NCI-H1694 (cell line): ENCODE measurements around the gene FBXO24.
"Not testable (repeated sequence)": the region's sequence is repeated elsewhere in the genome, so short reads cannot be mapped to it uniquely, and the experiment has no call there.

Experiments
- DNase-seq: peaks from one replicate; lab custom pipeline; 2025; lab: John Stamatoyannopoulos, UW

The FBXO24 gene

DNA sequence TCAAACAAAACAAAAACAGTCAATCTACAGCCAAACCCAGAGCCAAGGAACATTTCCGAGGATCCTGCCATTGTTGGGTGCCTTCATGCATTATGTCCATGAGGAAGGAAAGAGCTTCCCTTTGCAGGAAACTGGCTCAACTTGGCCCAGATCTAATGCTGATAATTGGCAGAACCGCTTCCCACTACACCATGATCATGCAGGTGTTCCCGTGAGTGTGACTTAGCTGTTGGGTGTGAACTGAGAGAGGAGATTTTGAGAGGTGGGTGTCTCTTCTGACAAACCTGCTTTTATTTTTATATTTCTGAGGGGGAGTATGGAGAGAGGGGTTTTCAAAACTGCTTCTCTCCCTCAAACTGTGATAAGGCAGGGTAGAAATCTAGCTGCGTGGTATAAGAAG is 27.0 kb upstream of the FBXO24 start:
- DNase-seq, result no peak

DNA sequence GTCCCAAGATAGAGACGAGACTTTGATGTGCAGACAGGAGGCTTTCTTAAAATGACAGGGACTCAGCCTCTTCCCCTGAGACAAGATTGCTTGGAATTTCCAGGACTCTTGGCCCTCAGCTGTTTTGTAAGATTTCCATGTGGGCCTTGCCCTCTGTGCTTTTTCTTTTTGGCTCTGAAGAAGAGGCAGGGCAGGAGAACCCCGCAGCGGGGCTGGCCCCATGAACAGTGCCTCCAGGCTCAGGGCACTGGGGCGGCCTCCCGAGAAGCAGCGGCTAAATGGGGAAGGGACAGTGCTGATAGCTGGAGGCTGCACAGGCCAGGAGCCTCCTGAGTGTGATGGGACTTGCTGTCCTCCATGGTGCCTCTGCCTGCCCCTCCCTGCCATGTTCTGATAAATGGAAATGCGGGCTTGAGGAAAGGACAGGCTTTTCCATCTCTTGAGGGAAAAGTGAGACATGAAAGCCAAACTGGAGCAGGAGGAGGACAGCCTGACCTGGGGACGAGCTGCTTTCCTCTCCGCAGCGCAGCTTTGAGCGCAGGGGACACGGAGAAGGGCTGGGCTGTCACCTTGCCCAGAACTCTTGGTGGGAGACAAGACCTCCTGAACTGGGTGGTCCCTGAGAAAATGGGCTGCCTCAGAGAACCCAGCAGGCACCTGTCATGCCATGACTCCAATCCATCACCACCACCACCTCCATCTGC is 24.5 kb upstream of the FBXO24 start:
- DNase-seq, result no peak

DNA sequence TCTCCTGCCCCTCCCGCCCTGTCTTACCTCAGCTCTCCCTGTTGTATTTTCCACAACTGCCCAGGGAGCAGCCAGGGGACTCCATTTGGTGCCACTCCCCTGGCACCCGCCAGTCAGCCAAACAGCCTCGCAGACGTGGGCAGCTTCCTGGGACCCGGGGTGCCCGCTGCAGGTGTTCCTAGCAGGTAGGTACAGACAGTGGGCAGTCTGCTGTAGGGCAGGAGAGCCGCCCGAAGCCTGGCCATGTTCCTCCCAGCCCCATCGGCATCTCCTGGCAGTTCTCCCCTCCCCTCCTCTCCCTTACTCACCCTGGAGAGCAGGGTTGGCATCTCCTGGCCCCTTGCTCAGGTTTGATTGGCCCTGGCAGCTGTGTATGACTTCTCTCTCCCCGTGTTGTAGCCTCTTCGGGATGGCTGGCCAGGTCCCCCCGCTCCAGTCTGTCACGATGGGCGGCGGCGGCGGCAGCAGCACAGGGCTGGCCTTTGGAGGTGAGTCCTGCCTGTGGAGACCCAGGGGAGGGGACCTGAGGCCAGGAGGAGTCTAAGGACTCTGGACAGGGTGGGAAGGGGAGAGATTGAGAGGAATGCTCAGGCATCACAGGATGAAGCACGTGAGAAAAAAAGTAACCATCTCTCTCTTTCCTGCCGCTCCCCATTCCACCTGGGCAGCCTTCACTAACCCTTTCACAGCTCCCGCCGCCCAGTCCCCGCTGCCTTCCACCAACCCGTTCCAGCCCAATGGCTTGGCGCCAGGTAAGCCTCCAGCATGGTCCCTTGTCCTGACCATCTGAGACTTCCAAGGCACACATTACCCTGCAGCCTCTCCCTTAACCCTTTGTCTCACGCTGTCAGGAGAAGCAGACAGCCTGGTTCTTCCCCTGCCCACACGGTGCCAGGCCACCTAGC is 23.7 kb upstream of the FBXO24 start:
- no peak for DNase-seq

DNA sequence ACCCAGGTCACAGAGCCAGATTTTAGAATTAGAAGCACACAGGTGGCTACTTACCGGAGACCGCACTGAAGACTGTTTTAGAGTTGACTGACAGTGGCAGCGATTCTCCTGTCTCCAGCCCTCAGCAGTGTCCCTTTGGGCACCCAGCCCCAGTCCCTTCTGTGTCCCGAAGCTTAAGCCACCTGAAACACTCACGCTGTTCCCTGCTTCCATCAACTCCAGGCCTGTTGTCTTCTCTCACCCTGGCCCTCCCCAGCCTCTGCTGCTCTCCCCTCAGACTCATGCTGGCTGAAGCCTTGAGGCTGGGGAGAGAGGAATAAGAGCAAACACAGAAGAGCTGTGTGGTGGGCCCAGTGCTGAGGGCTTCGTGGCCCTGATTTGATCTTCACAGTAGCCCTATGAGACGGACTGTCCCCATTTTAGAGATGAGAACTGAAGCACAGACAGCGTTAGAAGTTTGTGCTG is 23.0 kb upstream of the FBXO24 start:
- no peak for DNase-seq

DNA sequence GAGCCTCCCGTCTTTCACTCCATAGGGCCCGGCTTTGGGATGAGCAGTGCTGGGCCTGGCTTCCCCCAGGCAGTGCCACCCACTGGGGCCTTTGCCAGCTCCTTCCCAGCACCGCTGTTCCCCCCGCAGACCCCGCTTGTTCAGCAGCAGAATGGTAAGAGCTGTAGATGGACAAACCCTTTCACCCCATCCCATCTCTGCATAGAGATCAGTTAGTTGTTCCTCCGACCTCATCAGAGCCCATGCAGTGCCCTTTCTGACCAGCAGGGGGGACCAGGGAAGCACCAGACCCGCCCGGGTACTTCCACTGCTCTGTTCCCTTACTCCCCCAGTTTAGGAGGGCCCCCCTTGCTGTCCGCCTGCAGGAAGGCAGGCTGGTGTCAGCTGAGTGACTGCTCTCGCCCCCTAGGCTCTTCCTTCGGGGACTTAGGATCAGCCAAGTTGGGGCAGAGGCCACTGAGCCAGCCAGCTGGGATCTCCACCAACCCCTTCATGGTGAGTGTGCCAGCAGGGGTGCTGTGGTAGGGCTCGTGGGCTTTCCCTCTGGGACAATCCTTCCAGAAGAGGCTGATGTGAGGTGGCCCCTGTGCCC is 22.2 kb upstream of the FBXO24 start:
- peak; percentile 60 for DNase-seq

DNA sequence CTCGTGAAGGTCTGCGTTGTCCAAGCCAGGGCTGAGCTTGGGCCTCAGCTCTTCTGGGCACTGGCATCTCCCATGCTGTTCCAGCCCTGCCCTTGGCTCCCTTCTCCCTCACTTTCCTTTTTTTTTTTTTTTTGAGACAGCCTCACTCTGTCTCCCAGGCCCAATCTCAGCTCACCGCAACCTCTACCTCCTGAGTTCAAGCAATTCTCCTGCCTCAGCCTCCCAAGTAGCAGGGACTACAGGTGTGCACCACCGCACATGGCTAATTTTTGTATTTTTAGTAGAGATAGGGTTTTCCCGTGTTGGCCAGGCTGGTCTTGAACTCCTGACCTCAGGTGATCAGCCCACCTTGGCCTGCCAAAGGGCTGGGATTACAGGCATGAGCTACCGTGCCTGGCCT is 21.7 kb upstream of the FBXO24 start:
- not testable (repeated sequence) for DNase-seq

DNA sequence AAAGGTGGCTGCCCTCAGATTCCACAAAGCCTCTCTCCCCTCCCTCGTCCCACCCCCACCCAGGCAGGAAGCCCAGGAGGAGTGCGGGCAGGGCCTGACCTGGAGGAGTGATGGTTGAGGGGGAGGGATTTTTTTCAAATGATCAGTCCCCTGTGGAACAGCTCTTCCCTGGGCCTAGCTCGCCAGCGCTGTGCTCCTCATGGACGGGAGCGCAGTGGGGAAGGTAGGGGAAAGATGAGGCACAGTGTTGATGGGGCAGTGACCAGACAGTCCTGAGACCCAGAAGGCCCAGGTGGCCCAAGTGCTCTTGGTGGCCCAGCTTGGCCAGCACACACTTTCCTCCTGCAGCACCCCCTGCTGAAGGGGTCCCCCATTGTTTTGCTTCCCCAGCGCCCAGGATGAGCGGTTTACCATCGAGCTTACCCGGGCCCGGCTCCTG is 21.0 kb upstream of the FBXO24 start:
- DNase-seq, result no peak

DNA sequence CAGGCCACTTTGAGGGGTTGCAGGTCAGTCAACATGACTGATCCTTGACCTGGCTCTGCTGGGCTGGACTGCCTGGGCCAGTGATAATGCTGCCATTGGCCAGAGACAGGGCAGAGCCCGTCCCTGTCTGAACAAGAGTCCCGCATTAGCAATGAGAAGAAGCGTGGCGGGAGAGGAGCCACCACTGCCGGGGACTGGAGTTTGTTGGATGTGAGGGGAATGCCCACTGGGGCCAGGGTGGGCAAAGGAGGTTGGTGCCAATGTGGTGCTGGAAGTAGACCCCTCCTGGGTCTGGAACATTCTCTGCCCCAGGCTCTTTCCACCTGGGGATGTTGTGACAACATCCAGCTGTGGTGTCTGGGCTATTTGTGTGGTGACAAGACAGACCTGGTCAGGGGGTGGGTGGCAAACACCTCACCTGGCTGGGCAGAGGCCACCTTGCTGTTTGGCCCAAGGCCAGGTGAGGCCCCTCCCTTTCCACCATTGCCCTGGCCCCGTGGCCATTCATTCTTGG is 20.1 kb upstream of the FBXO24 start:
- DNase-seq, result no peak

DNA sequence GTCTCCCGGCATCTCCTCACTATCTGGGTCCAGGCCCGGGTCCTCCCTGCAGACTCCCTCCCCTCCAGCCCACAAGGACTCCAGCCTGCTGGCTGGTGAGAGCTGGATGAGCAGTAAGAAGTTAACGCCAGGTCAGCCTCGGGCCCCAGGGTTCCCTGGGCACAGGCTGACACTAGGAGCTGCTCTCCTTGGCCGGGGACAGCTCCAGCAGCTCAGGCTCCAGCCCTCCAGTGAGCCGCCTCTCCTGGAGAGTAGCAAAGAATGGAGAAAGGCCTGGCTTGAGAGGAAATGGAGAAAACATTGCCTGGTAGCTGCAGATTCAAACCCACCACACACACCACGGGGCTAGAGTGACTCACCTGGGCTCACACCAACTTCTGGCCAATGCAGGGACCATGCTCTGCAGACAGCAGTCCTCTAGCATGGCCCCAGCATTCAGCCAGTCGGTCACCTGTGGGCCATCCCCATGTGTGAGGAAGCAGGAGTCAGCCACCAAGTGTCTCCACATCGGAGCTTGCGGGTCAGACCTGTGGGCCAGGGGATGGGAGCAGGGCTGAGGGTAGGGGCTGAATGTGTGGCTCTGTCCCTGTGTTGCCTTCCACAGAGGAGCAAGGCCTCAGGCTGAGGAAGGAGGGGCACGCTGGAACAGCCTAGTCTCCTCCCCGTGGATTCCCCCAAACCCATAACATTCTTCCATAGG is 18.9 kb upstream of the FBXO24 start:
- DNase-seq, result no peak

DNA sequence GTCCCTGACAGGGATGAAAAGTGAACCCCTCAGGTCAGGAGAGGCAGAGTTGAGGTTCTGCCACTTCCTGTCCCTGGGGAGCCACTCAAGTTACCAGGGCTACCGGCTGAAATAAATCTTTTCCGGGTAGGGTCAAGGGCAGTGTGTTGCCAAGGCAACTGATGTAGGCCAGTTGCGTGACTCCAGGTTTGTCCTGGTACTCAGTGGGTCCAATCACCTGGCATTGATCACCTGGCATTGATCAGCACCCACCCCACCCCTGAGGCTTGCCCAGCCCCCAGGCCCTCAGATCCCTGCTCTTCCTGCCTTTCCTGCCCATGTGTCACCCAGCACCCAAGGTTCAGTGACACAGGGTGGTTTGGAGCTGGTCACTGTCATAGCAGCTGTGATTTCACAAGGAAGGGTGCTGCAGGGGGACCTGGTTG is 18.4 kb upstream of the FBXO24 start:
- no peak for DNase-seq

DNA sequence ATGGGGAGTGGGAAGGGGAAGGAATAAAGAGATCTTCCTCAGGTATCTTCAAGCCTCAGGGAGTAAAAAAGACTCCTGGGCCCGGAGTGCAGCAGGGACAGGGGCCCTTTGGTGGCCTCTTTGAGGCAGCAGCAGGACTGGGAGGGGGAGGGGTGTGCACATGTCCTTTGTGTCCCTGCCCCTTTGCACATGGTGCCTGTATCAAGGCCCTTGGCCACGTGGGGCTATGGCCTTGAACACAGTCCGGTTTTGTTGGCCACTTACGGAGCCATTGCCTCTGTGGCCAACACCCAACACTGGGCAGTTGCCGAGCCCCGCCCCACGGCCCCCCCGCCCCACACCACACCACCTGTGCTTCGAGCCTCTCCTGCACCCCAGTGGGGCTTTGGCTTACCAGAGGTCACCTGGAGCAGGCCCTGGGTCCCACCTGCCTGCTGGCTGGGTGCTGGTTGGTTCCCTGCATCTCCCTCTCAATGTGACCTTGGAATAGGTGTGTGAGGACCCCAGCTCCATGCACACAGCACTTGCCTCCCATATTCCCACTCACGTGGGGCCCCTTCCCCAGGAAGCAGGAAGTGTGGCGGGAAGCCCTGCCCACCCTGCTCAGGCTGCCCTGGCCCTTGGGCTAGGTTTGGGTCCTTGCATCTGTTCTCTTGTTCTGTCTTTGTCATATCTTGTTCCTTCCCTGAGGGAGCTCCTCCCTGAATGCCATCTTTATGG is 17.8 kb upstream of the FBXO24 start:
- no peak for DNase-seq

DNA sequence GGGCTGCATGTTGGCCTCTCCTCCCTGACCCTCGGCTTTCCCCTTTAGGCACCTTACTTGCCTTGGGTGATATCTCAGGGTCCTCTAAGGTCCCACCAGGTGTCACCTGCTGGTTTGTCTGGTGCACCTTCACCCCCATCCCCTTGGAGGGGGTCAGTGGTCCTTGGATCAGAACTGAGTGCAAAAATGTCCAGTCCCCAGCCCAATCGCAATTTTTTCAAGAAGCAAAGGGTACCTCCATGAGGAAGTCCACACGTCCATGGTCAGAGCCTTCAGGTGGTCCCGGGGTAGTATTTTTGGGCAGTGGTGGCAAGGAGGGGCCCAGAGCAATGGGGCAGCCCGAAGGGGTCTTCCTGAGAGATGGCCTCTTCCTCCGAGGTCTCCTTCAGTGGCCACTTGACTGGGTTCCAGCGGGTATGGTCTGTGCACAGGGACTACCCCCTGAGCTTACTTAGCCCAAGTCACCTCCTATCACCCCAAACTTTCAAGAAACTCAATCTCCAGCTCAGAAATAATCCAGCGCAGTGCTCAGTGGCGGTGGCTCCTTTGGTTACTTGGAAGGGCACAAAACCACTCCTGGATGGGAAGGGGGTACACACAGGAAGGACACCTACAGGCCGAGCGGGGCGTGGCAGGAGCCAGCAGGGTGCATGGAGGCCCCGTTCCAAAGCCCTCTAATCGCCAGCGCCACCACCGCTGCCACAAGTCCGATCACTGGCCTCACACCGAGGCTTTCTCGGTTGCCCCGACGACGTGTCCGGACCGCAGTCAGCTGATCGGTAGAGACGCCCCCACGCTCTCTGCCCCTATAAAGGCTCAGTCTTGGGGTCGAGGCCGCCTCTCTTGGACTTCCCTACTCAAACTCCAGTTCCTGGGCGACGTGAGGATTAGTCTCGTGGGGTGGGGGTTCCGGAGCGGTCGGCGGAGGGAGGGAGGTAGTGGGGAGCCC is 17.0 kb upstream of the FBXO24 start:
- no peak for DNase-seq

DNA sequence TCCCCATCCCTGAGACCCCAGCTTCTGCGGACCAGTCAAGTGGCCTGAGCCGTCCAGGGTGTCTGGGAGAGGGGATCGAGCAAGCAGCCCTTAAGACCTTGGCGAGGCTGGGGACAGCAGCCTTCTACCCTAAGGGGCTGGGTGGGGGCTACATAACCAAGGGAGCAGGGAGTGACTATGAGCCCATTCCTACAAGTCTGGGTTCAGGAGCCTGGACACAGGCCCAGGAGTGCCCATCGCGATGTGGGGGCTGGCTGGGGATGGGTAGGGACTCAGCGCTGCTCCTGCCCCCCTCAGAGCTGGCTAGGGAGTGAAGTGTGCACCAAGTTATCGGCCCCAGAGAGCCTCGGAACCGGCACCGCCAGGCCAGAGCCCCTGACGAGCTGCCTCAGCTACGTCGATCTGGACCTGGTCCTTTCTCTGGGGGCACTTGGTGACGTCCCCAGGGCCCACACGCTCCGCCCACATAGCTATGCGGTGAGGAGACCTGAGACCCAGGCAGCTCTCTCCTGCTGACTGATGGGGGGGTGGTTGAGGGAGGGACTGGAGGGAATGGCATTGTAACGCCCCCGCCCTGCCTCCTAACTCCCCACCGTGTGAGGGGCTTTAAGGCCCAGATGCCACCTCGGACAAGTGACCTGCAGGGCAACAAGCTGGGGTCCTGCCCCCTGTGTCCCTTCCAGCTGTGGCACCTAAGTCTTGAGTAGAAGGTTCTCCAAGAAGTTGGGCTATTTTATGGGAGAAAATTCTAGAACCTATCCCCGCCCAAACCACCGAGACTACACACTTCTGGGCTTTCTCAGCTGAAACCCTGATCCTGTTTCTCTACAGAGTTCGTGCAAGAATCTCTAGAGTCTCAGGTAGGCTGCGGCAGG is 14.9 kb upstream of the FBXO24 start:
- no peak for DNase-seq

DNA sequence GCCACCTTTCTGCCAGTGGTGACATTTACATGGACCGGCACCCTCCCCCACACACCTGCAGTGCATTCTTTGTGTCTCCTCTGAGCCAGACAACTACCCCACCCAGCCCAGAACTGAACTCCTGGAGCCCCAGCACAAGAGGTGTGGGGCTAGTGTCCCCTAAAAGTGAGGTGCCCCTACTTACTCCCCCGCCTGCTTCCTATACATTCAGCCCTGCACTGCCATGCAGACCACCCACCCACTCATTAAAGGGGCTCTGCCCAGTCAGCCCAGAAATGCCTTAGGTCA is 14.4 kb upstream of the FBXO24 start:
- DNase-seq, result no peak

DNA sequence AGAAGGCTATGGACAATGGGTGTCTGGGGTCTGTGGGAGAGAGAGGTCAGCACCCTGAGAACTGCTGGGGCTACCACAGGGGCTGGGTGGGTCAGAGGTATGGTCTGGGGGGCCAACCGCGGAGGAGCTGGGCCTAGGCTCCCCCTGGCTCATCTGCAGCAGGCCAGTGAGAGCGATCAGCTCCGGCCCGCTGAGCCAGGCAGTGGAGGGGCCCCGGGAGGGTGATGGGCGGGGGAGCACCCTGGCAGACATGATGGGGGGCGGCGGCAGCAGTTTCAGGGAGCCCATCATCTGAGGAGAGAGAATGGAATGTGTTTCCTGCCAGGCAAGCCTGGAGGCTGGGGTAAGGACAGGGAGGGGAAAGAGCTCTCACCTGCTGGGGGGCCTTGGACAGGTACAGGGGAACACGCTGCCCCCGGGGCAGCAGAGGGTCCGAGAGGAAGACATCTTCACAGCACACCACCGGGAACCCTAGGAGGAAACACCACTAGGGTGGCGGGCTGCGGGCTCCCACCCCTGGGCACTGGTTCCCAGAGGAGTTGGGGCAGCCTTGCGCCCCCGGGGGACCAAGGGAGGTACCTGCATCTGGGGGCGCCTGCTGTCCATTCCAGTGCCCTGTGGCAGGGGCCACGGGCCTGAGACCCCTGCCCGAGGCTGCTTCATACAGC is 13.7 kb upstream of the FBXO24 start:
- DNase-seq, result no peak

DNA sequence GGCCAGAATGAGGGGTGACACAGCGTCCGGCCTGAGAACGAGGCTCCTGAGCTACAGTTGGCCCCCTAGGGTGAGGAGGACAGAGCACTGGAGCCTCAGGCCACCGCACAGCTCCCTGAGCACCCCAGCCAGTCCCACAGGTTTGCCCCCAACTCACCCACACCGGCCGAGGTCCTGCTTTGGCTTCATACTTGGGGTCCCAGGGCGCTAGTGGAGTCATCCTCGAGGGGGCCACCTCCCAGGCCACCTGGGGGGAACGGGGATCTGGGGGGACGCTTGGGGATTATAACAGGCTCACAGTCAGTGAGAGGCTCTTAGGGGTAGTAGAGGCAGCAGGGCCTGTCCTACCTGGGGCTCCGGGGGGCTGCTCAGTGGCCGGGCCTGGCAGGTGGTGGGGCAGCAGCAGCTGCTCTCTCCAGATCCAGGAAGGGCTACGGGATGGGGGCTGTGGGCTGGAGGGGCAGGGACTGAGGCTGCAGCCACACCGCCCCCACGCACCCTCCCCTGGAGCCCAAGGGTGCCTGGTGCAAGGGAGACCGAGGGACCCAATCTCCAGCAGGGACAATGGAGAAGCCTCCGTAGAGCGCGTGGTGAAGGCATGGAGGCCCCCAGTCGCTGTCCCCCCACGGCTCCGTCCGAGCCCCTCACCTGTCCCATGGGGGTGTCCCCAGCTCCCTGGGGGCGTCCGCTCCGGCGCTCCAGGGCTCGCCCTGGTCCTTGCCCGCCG is 13.0 kb upstream of the FBXO24 start:
- no peak for DNase-seq

DNA sequence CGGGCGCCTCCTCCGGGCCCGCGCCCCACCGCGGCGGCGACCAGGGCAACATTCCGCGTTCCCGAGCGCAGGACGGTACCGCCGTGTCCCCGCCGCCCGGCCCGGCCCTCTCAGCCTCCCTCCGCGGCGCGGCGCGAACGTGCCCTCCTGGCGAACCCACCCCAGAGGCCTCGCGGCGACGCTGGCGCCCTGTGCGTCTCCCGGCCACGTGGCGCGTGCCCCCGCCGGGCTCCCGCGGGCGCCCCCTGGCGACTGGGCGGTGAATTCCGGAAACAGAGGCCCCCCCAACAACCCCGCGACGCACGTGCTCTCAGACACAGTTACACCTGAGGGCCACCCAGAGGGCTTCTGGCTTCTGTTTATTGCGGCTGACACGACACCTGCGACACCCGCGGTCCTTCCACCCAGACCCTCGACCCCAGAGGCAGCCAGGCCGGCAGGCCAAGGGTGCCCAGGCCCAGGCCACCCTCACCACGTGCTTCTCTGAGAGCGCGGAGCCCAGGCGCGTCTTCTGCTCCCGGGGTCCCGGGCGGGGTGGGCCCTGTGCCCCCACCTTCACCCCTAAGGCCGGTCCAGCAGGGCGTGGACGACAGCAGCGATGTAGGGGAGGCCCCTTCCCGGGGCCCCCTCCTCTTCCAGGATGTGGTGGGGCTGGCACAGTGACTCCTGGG is 12.3 kb upstream of the FBXO24 start, which contains the start of gene SAP25:
Gene SAP25 (minus strand): TSS at position 210 of the 671 bp plus-strand sequence. CDS start 158 bp downstream, at position 52.
- no peak for DNase-seq
